CD14-positive monocyte (primary cell): ENCODE measurements around the gene PIAS1. TPM values are rescaled to one million over a fixed set of nuclear protein-coding genes. Genes with fewer than 3 reads are reported as not detected.
A peak's percentile ranks its signal among the peaks of the same experiment; 100 is the strongest.

Experiments used
- DNase-seq, 3 donors: peaks; one replicate each; pipeline ENCODE4 v3.0.0-alpha.2; 2011 to 2022
- H2AFZ ChIP-seq: 2 replicates; pipeline ENCODE4 v1.6.0; 2012; ENCODE audit warnings: mild to moderate bottlenecking, low read depth, low read length, inconsistent platforms; ENCODE audit not compliant: insufficient read depth, poor library complexity, severe bottlenecking
- H3K27ac ChIP-seq, 2 donors: 1 replicate in 1 of 2; 2 replicates in 1 of 2; pipeline ENCODE4 v1.5.1; 2012 to 2013; ENCODE audit warnings: low read length in 2 of 2, control low read depth in 1 of 2, inconsistent platforms in 1 of 2, low read depth in 1 of 2, mild to moderate bottlenecking in 1 of 2
- H3K27me3 ChIP-seq, 2 donors: one replicate each; pipeline versions ENCODE4 v1.6.0 to v1.6.1; 2011 to 2013; ENCODE audit warnings: low read length in 2 of 2; ENCODE audit not compliant: control insufficient read depth in 2 of 2, insufficient read depth in 2 of 2
- H3K36me3 ChIP-seq, 2 donors: replicated peaks in 1 of 2; 1 replicate in 1 of 2; 2 replicates in 1 of 2; pipeline versions ENCODE4 v1.5.1 to v1.6.1; 2012 to 2013; ENCODE audit warnings: low read length in 2 of 2, control low read depth in 1 of 2, inconsistent platforms in 1 of 2, mild to moderate bottlenecking in 1 of 2; ENCODE audit not compliant: insufficient read depth in 2 of 2, control insufficient read depth in 1 of 2
- H3K4me1 ChIP-seq, 2 donors: 1 replicate in 1 of 2; 2 replicates in 1 of 2; pipeline versions ENCODE4 v1.5.1 to v1.6.1; 2012 to 2013; ENCODE audit warnings: low read length in 2 of 2, control low read depth in 1 of 2, inconsistent platforms in 1 of 2, mild to moderate bottlenecking in 1 of 2, moderate library complexity in 1 of 2; ENCODE audit not compliant: insufficient read depth in 2 of 2, control insufficient read depth in 1 of 2
- H3K4me2 ChIP-seq: replicated peaks from 2 replicates; pipeline ENCODE3; 2012; ENCODE audit warnings: low read length, moderate library complexity, mild to moderate bottlenecking; ENCODE audit not compliant: poor library complexity, severe bottlenecking; ENCODE audit errors: extremely low read depth
- H3K4me3 ChIP-seq, 3 experiments: fragments of 200-600 bp in 1 of 3; sonication (generic) in 1 of 3; replicated peaks in 1 of 3; 1 replicate in 2 of 3; 2 replicates in 1 of 3; pipeline ENCODE4 v1.5.1; 2011 to 2013; ENCODE audit warnings: low read length in 3 of 3, mild to moderate bottlenecking in 3 of 3, control low read depth in 2 of 3, low read depth in 2 of 3, inconsistent platforms in 1 of 3, moderate library complexity in 1 of 3
- H3K79me2 ChIP-seq: 2 replicates; pipeline ENCODE4 v1.6.0; 2012; ENCODE audit warnings: mild to moderate bottlenecking, control low read depth, inconsistent platforms, low read length, moderate library complexity; ENCODE audit not compliant: insufficient read depth
- H3K9ac ChIP-seq: 2 replicates; pipeline ENCODE4 v1.6.0; 2017; ENCODE audit warnings: low read length, mild to moderate bottlenecking; ENCODE audit not compliant: insufficient read depth, poor library complexity, severe bottlenecking
- H3K9me3 ChIP-seq, 2 donors: replicated peaks in 1 of 2; 1 replicate in 1 of 2; 2 replicates in 1 of 2; pipeline versions ENCODE4 v1.5.1 to v1.6.1; 2012 to 2013; ENCODE audit warnings: low read length in 2 of 2, control low read depth in 1 of 2; ENCODE audit not compliant: control insufficient read depth in 1 of 2, insufficient read depth in 1 of 2
- H4K20me1 ChIP-seq: 2 replicates; pipeline ENCODE4 v1.6.0; 2012; ENCODE audit warnings: mild to moderate bottlenecking, low read length, control low read depth, moderate library complexity; ENCODE audit not compliant: insufficient read depth
- H3K27ac Mint-ChIP-seq, 7 donors: one replicate each; pipeline ENCODE4 v1.8.0; 2020; ENCODE audit warnings: mild to moderate bottlenecking in 7 of 7, mixed read lengths in 7 of 7, moderate library complexity in 6 of 7, inconsistent platforms in 2 of 7
- H3K27me3 Mint-ChIP-seq, 3 donors: one replicate each; pipeline ENCODE4 v1.8.0; 2021 to 2022; ENCODE audit warnings: low read depth in 3 of 3, mild to moderate bottlenecking in 3 of 3, mixed read lengths in 3 of 3, moderate library complexity in 3 of 3, inconsistent platforms in 1 of 3
- H3K36me3 Mint-ChIP-seq, 2 donors: one replicate each; pipeline ENCODE4 v1.8.0; 2020; ENCODE audit warnings: mixed read lengths in 2 of 2, inconsistent platforms in 1 of 2, mild to moderate bottlenecking in 1 of 2
- H3K4me1 Mint-ChIP-seq: one replicate; pipeline ENCODE4 v1.8.0; 2020; ENCODE audit warnings: mild to moderate bottlenecking, mixed read lengths
- H3K4me3 Mint-ChIP-seq, 2 donors: one replicate each; pipeline ENCODE4 v1.8.0; 2020; ENCODE audit warnings: mild to moderate bottlenecking in 2 of 2, mixed read lengths in 2 of 2, moderate library complexity in 1 of 2
- H3K9me3 Mint-ChIP-seq, 7 donors: one replicate each; pipeline ENCODE4 v1.8.0; 2020 to 2022; ENCODE audit warnings: mixed read lengths in 7 of 7, mild to moderate bottlenecking in 6 of 7, moderate library complexity in 6 of 7, inconsistent platforms in 2 of 7
- CTCF ChIP-seq: fragments of 200-600 bp; IDR thresholded peaks from one replicate; pipeline ENCODE4 v1.8.0; 2022; ENCODE audit warnings: antibody characterized with exemption, mild to moderate bottlenecking
- WGBS: methylation state at CpG from one replicate; pipeline ENCODE4 v1.1.5; 2013; ENCODE audit warnings: missing lambda C conversion rate; ENCODE audit not compliant: insufficient coverage; 5-methylcytosine and 5-hydroxymethylcytosine counted together
- intact Hi-C, 2 donors: fragments of 100-400 bp; cut with micrococcal nuclease; formaldehyde crosslinking; loops; one replicate each; pipeline versions ENCODE4 v1.15.0 to v1.15.1; 2023
- polyA plus RNA-seq, 3 donors: library from polyadenylated mRNA; depleted of rRNA in 1 of 3; unstranded in 2 of 3; stranded (reverse) in 1 of 3; fragments of 300-500 nt in 2 of 3; fragments of >200 nt in 1 of 3; fragmentation: Illumina TruSeq in 2 of 3; gene quantifications; 1 replicate in 2 of 3; 2 replicates in 1 of 3; pipeline ENCODE4 v1.2.3, GENCODE V29; 2012 to 2021

PIAS1 gene
- polyA plus RNA-seq, 3 donors = 47.3 to 109 (median 89.8) TPM

DNA sequence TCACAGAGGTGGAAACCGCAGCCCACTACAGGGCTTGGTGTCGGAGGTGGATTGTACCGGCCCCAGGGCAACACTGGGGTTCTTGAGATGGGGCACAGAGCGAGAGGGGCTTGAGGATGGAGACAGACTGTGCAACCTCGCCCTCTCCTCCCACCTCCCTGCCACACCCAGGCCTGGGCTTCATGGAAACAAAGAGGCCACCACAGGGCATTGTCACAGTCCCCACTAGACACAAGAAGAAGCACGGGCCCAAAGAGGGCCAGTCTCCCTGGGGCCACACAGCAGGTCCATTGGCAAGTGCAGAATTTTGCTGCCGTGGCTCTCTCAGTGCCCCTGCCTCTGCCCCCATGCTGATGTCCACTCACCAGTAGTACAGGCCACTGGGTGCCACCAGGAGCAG lies 155.2 kb downstream of the PIAS1 start:
- peaks cover 0 to 1% (median 0%) of the 10 kb centered on the region in 3 donors for H3K27me3 Mint-ChIP-seq
- Histone ChIP-seq H3K4me3 (no peak overlapping the region), H3K27ac (peak overlapping the region in 1 of 2 donors; percentile 58), H4K20me1 (peaks cover 12% of the 10 kb centered on the region), H3K4me2 (no peak overlapping the region), H3K9ac (no peak overlapping the region), H3K27me3 (no peaks in the 10 kb centered on the region), H3K9me3 (no peaks in the 10 kb centered on the region), H3K36me3 (peaks cover 0 to 11% of the 10 kb centered on the region in 2 donors), H3K4me1 (peaks cover 60 to 70% of the 10 kb centered on the region in 2 donors), H2AFZ (no peak overlapping the region), H3K79me2 (peaks cover 52% of the 10 kb centered on the region)
- TF ChIP-seq CTCF = no peak
- peaks cover 66% of the 10 kb centered on the region for H3K4me1 Mint-ChIP-seq
- no peak for DNase-seq
- WGBS = 100% methylated on average over 3 of the region's 7 CpGs
- intact Hi-C loops = no loop called here
- peaks cover 3 to 33% of the 10 kb centered on the region in 2 donors for H3K36me3 Mint-ChIP-seq
- H3K27ac Mint-ChIP-seq = peak overlapping the region in 2 of 7 donors; percentile 46 to 50
- H3K4me3 Mint-ChIP-seq = no peak overlapping the region
- H3K9me3 Mint-ChIP-seq = no peaks in the 10 kb centered on the region

- 71% methylated on average over 4 of the region's 13 CpGs for WGBS
- Histone ChIP-seq H3K4me1 (peaks cover 60 to 70% of the 10 kb centered on the region in 2 donors), H3K79me2 (peaks cover 46% of the 10 kb centered on the region), H3K27ac (no peak overlapping the region), H3K9ac (no peak overlapping the region), H4K20me1 (peaks cover 14% of the 10 kb centered on the region), H3K4me3 (no peak overlapping the region), H3K27me3 (no peaks in the 10 kb centered on the region), H3K4me2 (no peak overlapping the region), H3K9me3 (no peaks in the 10 kb centered on the region), H3K36me3 (peaks cover 0 to 11% of the 10 kb centered on the region in 2 donors), H2AFZ (no peak overlapping the region)
- H3K27ac Mint-ChIP-seq = peak overlapping the region in 4 of 7 donors; percentile 22 to 60 (median 50)
- no peaks in the 10 kb centered on the region for H3K27me3 Mint-ChIP-seq
- peak overlapping the region in 1 of 2 donors; percentile 20 for H3K4me3 Mint-ChIP-seq
- peak in 1 of 3 donors; percentile 17 for DNase-seq
- peaks cover 3 to 33% of the 10 kb centered on the region in 2 donors for H3K36me3 Mint-ChIP-seq
- peaks cover 66% of the 10 kb centered on the region for H3K4me1 Mint-ChIP-seq
- intact Hi-C loops = no loop called here
- H3K9me3 Mint-ChIP-seq = no peaks in the 10 kb centered on the region
- no peak for TF ChIP-seq CTCF
Observed at GRCh38 chr15:68209735-68210408, 155.8 kb downstream of the PIAS1 start.
